Suprapubic skin (tissue), 3 donors: ENCODE results near the gene ZBTB25.

Source experiments
- POLR2A ChIP-seq, 2 donors: fragments of 450-650 bp; IDR thresholded peaks; one replicate each; pipeline ENCODE4 v1.6.1; 2017; ENCODE audit warnings: antibody characterized with exemption in 2 of 2, mild to moderate bottlenecking in 2 of 2, moderate library complexity in 2 of 2
- TF ChIP-seq, protein P1 (sequence below), 2 donors: fragments of 200-600 bp in 1 of 2; fragments of 450-650 bp in 1 of 2; sonication (generic) in 1 of 2; IDR thresholded peaks; one replicate each; pipeline ENCODE4 v1.5.1; 2016 to 2019; ENCODE audit warnings: antibody characterized with exemption in 2 of 2, mild to moderate bottlenecking in 1 of 2, moderate library complexity in 1 of 2

DNA sequence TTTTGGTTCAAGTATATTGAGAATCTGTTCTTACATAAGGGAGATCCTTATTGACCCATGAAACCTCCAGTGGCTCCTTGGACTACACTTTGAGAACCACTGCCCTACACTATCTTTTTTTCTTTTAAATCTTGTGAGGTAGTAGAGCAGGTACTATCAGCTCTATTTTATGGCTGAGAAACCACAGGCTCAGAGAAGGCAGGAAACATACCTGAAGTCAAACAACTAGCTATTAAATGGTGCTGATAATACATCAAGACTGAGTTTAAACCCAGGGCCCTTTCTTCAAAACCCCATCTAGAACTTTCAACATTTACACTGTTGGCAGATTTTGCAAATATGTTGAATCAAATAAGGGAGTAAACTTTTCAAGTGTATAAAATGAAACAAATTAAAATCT, 6.9 kb downstream of the ZBTB25 start:
- TF ChIP-seq, protein P1, sequence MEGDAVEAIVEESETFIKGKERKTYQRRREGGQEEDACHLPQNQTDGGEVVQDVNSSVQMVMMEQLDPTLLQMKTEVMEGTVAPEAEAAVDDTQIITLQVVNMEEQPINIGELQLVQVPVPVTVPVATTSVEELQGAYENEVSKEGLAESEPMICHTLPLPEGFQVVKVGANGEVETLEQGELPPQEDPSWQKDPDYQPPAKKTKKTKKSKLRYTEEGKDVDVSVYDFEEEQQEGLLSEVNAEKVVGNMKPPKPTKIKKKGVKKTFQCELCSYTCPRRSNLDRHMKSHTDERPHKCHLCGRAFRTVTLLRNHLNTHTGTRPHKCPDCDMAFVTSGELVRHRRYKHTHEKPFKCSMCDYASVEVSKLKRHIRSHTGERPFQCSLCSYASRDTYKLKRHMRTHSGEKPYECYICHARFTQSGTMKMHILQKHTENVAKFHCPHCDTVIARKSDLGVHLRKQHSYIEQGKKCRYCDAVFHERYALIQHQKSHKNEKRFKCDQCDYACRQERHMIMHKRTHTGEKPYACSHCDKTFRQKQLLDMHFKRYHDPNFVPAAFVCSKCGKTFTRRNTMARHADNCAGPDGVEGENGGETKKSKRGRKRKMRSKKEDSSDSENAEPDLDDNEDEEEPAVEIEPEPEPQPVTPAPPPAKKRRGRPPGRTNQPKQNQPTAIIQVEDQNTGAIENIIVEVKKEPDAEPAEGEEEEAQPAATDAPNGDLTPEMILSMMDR (IDR thresholded peaks at IDR 0.05) = no peak
- no peak for TF ChIP-seq POLR2A (IDR thresholded peaks at IDR 0.05)
